Vagina (tissue), 2 donors: ENCODE data around the gene NAA20.

ENCODE experiments used
- CTCF ChIP-seq, 3 experiments: fragments of 450-650 bp in 2 of 3; fragments of 200-600 bp in 1 of 3; sonication (generic) in 1 of 3; IDR thresholded peaks; one replicate each; pipeline ENCODE4 v1.5.1; 2017 to 2019; ENCODE audit warnings: antibody characterized with exemption in 3 of 3, mild to moderate bottlenecking in 2 of 3, moderate library complexity in 2 of 3
- POLR2A ChIP-seq, 2 donors: fragments of 450-650 bp; IDR thresholded peaks; one replicate each; pipeline ENCODE4 v1.6.1; 2017; ENCODE audit warnings: antibody characterized with exemption in 2 of 2, mild to moderate bottlenecking in 2 of 2, moderate library complexity in 2 of 2
- POLR2AphosphoS5 ChIP-seq, 2 donors: sonication (generic); formaldehyde crosslinking; IDR thresholded peaks; one replicate each; pipeline ENCODE4 v1.9.0; 2017; ENCODE audit warnings: antibody characterized with exemption in 2 of 2, mild to moderate bottlenecking in 2 of 2, low read depth in 1 of 2; ENCODE audit not compliant: insufficient read depth in 1 of 2

DNA sequence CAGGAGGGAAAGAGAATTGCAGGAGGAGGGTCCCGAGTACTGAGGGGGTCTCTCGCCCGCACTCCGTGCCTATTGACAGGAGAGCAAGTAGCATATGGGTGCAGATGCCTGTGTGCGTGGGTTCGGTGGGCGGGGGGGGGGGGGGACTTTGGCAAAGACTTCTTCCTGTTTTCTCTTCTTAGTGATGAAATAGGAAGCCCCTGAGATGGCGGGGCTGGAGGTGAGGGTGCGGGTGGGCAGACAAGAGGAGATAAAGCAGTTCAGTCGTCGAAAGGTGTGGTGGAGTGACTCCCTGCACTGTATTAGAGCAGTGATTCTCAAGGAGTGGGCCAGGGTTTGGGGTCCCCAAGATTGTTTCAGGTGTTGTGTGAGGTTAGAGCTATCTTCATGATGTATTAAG is 3.7 kb downstream of the NAA20 start:
- no peak for TF ChIP-seq CTCF (IDR thresholded peaks at IDR 0.05)
- no peak for TF ChIP-seq POLR2A (IDR thresholded peaks at IDR 0.05)
- no peak for TF ChIP-seq POLR2AphosphoS5 (IDR thresholded peaks at IDR 0.05; ENCODE audit: insufficient read depth in 1 of 2, low read depth in 1 of 2)
